ENCODE measurements around the gene C1orf35.

GRCh38 chr1:228084325-228084724 lies 18.8 kb downstream of the C1orf35 start:
- TF ChIP-seq, protein P1, sequence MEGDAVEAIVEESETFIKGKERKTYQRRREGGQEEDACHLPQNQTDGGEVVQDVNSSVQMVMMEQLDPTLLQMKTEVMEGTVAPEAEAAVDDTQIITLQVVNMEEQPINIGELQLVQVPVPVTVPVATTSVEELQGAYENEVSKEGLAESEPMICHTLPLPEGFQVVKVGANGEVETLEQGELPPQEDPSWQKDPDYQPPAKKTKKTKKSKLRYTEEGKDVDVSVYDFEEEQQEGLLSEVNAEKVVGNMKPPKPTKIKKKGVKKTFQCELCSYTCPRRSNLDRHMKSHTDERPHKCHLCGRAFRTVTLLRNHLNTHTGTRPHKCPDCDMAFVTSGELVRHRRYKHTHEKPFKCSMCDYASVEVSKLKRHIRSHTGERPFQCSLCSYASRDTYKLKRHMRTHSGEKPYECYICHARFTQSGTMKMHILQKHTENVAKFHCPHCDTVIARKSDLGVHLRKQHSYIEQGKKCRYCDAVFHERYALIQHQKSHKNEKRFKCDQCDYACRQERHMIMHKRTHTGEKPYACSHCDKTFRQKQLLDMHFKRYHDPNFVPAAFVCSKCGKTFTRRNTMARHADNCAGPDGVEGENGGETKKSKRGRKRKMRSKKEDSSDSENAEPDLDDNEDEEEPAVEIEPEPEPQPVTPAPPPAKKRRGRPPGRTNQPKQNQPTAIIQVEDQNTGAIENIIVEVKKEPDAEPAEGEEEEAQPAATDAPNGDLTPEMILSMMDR (IDR thresholded peaks at IDR 0.05), result no peak
- no peak for TF ChIP-seq POLR2AphosphoS5 (IDR thresholded peaks at IDR 0.05)
- TF ChIP-seq POLR2A (IDR thresholded peaks at IDR 0.05), result no peak
